ENCODE measurements around the gene FAM221A.

DNA sequence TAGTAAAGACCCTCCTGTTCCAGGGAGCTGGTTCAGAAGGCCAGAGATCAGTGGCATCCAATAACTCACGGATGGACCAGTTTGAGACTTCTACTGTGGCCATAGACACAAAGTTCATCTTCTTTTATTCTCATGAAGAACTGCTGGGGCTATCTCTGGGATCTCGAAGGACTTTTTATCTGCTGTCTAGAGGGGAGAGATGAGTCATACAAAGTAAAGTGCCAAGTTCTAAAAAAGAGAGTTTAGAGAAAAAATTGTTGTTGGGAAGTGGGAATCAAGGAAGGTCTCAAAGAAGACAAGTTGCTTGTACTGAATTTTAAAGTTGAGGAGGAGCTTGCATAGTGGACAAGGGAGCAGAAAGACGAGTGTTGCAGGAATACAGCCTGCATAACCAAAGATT, 8.0 kb upstream of the FAM221A start:
- TF ChIP-seq, protein P1, sequence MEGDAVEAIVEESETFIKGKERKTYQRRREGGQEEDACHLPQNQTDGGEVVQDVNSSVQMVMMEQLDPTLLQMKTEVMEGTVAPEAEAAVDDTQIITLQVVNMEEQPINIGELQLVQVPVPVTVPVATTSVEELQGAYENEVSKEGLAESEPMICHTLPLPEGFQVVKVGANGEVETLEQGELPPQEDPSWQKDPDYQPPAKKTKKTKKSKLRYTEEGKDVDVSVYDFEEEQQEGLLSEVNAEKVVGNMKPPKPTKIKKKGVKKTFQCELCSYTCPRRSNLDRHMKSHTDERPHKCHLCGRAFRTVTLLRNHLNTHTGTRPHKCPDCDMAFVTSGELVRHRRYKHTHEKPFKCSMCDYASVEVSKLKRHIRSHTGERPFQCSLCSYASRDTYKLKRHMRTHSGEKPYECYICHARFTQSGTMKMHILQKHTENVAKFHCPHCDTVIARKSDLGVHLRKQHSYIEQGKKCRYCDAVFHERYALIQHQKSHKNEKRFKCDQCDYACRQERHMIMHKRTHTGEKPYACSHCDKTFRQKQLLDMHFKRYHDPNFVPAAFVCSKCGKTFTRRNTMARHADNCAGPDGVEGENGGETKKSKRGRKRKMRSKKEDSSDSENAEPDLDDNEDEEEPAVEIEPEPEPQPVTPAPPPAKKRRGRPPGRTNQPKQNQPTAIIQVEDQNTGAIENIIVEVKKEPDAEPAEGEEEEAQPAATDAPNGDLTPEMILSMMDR (IDR thresholded peaks at IDR 0.05 in 4 of 5, conservative IDR thresholded peaks at IDR 0.05 in 1 of 5) = no peak
- no peak for TF ChIP-seq POLR2A (IDR thresholded peaks at IDR 0.05)

Measured in gastrocnemius medialis (tissue), 4 donors.